ENCODE results near the gene SH2D3C.
"Not testable (repeated sequence)": the region's sequence is repeated elsewhere in the genome, so short reads cannot be mapped to it uniquely, and the experiment has no call there.

Gene SH2D3C

GRCh38 chr9:127762111-127762676 lies 16.3 kb downstream of the SH2D3C start:
- no peak for DNase-seq

DNA sequence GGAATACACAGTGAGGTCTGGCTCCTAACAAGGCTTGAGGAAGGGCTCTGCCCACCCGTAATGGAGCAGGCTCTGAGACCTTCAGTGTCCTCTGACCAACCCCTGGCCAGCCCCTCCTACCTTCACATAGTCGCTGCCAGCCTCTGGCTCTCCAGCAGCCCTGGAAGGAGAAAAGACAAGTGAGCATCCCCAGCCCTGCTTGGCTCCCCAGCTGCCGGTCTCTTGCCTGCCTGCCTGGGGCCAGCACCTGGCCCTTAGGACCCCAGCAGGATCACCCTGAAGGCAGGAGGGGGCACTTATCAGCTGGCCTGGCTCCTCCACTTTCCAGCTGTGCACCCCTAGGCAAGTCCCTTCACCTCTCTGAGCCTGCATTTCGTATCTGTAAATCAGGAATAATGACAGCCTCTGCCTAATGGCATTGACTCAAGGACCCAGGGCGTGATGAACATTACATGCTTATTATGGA lies 16.9 kb downstream of the SH2D3C start:
- DNase-seq, result no peak

GRCh38 chr9:127761061-127761460 lies 17.4 kb downstream of the SH2D3C start:
- DNase-seq, result no peak

DNA sequence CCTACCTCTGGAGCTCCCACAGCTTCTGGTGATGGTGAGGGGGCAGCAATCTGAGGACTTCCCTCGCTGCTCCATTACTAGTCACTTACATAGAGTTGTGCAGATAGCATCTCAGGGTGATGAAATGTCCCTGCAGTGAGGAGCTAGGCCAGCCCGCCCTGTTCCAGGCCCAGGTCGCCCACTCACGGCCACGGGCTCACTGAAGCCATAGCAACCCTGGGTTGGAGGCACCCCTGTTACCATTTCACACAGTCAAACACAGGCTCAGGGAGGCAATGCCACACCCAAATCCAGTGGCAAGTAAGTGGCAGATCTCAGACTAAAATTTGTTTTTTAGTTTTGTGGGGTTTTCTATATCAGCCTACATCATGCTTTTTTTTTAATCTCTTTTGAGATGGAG lies 19.6 kb downstream of the SH2D3C start:
- no peak for DNase-seq

DNA sequence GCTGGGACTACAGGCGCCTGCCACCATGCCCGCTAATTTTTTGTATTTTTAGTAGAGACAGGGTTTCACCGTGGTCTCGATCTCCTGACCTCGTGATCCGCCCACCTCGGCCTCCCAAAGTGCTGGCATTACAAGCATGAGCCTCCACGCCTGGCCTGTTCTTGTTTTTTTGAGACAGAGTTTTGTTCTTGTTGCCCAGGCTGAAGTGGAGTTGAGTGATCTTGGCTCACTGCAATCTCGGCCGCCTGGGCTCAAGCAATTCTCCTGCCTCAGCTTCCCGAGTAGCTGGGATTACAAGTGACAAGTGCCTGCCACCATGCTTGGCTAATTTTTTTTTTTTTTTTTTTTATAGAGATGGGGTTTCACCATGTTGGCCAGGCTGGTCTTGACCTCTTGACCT lies 21.7 kb downstream of the SH2D3C start:
- DNase-seq, result not testable (repeated sequence)

GRCh38 chr9:127756233-127756632 lies 22.2 kb downstream of the SH2D3C start:
- DNase-seq, result no peak

- DNase-seq, result no peak
Measured at GRCh38 chr9:127755061-127756060, 23.1 kb downstream of the SH2D3C start.

GRCh38 chr9:127754099-127755060 lies 24.1 kb downstream of the SH2D3C start:
- DNase-seq, result no peak

- DNase-seq, result no peak
Measured at GRCh38 chr9:127753622-127754021, 24.8 kb downstream of the SH2D3C start.

- no peak for DNase-seq
Measured at GRCh38 chr9:127753148-127753547, 25.3 kb downstream of the SH2D3C start.

- DNase-seq, result no peak
Measured at GRCh38 chr9:127751269-127752054, 27.0 kb downstream of the SH2D3C start.

GRCh38 chr9:127749090-127749787 lies 29.2 kb downstream of the SH2D3C start:
- no peak for DNase-seq

DNA sequence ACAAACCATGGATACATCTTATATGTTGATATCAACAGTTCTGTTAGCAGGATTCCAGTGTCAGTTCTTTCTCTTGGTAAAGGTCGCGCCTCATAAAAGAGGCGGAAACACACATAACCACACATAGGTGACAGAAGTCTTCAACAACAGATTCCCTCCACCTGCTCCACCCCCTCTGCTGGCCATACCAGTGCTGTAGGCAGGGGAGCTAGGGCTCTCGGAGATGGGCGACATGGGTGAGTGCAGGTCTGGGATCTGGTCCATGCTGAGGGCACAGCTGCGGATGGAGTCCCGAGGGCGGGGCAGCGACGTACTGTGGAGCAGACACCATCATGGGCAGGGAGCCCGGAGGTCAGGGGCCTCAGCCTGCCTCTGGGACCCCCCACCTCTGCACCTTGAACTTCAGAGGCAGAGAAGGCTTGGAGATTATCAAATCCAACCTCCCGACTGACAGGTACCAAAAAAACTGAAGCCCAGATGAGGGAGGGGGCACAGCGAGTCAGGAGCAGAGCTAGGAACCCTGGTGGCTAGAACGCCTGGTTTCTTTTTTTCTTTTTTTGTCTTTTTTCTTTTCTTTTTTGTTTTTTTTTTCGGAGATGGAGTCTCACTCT lies 31.4 kb downstream of the SH2D3C start:
- DNase-seq, result no peak

DNA sequence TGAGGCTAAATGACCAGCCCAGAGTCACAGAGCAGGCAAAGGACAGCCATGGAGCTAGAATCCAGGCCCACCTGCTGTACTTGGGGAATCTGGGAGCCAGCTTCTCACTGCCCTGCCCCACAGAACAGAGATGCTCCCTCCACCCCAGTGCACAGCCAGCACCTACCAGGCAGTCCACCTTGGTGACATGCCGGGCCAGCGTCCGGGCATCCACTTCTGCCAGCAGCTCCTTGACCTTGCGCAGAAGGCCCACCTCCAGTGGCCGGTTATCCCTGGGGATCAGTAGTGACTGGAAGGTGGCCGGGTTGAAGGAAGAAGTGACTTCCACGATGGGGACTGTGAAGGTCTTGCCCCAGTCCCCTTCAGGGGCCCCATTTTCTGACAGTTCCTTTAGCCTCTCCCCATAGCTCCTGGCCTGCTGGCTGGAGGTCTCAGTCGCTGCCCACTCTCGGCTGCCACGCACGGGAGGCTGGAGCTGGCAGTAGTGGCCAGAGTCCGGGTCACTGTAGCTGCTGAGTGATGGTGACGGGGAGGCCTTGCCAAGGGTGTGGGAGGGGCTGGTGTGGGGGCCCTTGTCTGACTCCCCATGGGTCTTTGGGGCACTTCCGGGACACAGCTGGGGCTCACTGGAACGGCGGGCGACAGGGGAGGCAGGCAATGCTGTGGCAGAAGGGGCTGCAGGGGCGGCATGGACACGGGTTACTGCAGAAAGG lies 33.9 kb downstream of the SH2D3C start:
- DNase-seq, result no peak

- no peak for DNase-seq
Measured at GRCh38 chr9:127742435-127743088, 35.9 kb downstream of the SH2D3C start.

GRCh38 chr9:127741831-127742434 lies 36.5 kb downstream of the SH2D3C start:
- DNase-seq, result no peak

DNA sequence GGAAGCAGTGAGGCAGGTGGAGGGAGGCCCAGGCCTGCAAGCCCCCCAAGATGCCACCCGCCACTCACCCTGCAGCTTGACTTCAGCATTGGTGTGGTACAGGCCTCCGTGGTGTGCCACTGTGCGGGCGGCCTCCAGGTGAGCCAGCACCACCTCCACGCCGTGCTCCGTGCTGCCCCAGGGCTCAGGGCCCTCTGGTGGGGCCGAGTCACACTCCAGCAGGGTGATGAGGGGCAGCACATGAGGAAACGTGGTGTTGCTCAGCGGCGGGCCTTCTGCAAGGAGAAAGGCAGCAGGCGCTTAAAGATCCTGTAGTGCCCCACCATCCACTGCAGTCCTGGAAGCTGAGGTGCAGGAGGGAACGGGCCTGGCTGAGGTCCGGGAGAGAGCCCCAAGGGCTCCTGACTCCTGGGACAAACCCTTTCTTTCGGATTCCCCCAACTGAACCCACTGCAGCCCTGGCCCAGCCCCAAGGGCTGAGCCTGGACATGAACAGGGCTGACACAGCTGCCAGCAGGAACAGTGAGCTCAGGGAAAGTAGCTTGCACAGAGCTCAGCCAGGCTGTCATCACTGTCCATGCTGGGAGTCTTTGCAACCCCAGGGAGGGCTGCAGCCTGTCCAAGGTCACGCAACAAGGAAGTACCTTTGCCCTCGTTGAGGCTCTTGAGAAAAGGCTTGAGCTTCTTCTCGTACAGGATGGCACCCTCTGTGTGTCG lies 38.7 kb downstream of the SH2D3C start:
- DNase-seq, result no peak

DNA sequence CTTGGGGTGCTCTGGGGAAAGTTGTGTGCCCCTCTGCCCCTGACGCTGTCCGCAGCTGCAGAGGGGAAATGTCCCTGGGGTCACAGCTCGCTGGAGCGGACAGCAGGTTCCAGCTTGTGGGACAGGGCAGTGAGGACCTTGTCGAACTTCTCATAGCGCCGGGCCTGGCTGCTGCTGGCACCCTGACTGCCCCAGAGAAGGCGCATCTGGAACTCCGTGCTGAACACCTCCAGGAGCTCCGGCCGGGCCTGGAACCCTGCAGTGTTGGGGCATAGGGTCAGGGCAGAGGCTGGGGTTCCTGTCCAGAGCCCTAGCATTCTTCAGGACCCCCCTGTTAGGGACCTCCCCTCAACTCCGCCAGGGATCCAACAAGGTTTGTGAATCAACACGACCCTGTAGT lies 39.8 kb downstream of the SH2D3C start:
- no peak for DNase-seq
